ENCODE data around the gene IGFBP1. TPM values are rescaled to one million over a fixed set of nuclear protein-coding genes. Genes with fewer than 3 reads are reported as not detected.

Gene IGFBP1
- total RNA-seq, 3 donors from 2014 or later (not counting 1 experiment from before 2014, with no cell fraction given), result not detected

- 73% methylated on average over 10 of the region's 10 CpGs for WGBS (ENCODE audit: insufficient coverage)
- no peak overlapping the region for H3K27ac ChIP-seq (ENCODE audit: low read length)
- H3K4me1 Mint-ChIP-seq, result no peaks in the 10 kb centered on the region
- H3K27me3 Mint-ChIP-seq (ENCODE audit: low read depth in 2 of 2), result peaks cover 28 to 71% of the 10 kb centered on the region in 2 donors
- ATAC-seq, result no peak
- no peak overlapping the region for H3K4me3 ChIP-seq (ENCODE audit: low read length)
- peaks cover 16% of the 10 kb centered on the region for H3K27me3 ChIP-seq (ENCODE audit: control insufficient read depth, insufficient read depth, low read length)
- no peak for TF ChIP-seq CTCF (IDR thresholded peaks at IDR 0.05)
- no peaks in the 10 kb centered on the region for H3K9me3 ChIP-seq (ENCODE audit: control insufficient read depth, insufficient read depth, low read length)
- H3K27ac Mint-ChIP-seq, result no peak overlapping the region
- DNase-seq, result no peak
- no peaks in the 10 kb centered on the region for H3K4me1 ChIP-seq (ENCODE audit: control insufficient read depth, insufficient read depth, low read length)
- H3K9me3 Mint-ChIP-seq, result no peaks in the 10 kb centered on the region
- H3K36me3 Mint-ChIP-seq, result no peaks in the 10 kb centered on the region
- no peak overlapping the region for H3K4me3 Mint-ChIP-seq
- H3K36me3 ChIP-seq (ENCODE audit: control insufficient read depth, insufficient read depth, low read length), result no peaks in the 10 kb centered on the region
- intact Hi-C loops (cut with micrococcal nuclease), result no loop called here
Observed at GRCh38 chr7:45891462-45892402, 3.4 kb downstream of the IGFBP1 start.

GRCh38 chr7:45892407-45893035, 4.2 kb downstream of the IGFBP1 start:
- Mint-ChIP-seq H3K36me3 (no peaks in the 10 kb centered on the region), H3K4me1 (no peaks in the 10 kb centered on the region), H3K4me3 (no peak overlapping the region), H3K27ac (no peak overlapping the region), H3K9me3 (no peaks in the 10 kb centered on the region), H3K27me3 (ENCODE audit: low read depth in 2 of 2) (peaks cover 27 to 68% of the 10 kb centered on the region in 2 donors)
- H3K4me1 ChIP-seq (ENCODE audit: control insufficient read depth, insufficient read depth, low read length), result no peaks in the 10 kb centered on the region
- H3K4me3 ChIP-seq (ENCODE audit: low read length), result no peak overlapping the region
- H3K36me3 ChIP-seq (ENCODE audit: control insufficient read depth, insufficient read depth, low read length), result no peaks in the 10 kb centered on the region
- no peak for ATAC-seq
- no peak for TF ChIP-seq CTCF (IDR thresholded peaks at IDR 0.05)
- WGBS (ENCODE audit: insufficient coverage), result 85% methylated on average over 6 of the region's 6 CpGs
- peaks cover 12% of the 10 kb centered on the region for H3K27me3 ChIP-seq (ENCODE audit: control insufficient read depth, insufficient read depth, low read length)
- intact Hi-C loops (cut with micrococcal nuclease), result no loop called here
- no peak for DNase-seq
- H3K27ac ChIP-seq (ENCODE audit: low read length), result no peak overlapping the region
- H3K9me3 ChIP-seq (ENCODE audit: control insufficient read depth, insufficient read depth, low read length), result no peaks in the 10 kb centered on the region

GRCh38 chr7:45893374-45893995, 5.2 kb downstream of the IGFBP1 start:
- Mint-ChIP-seq H3K4me1 (no peaks in the 10 kb centered on the region), H3K27ac (no peak overlapping the region), H3K27me3 (ENCODE audit: low read depth in 2 of 2) (peaks cover 32 to 75% of the 10 kb centered on the region in 2 donors), H3K9me3 (no peaks in the 10 kb centered on the region), H3K36me3 (no peaks in the 10 kb centered on the region), H3K4me3 (no peak overlapping the region)
- no peak for DNase-seq
- WGBS (ENCODE audit: insufficient coverage), result 47% methylated on average over 2 of the region's 5 CpGs
- H3K4me3 ChIP-seq (ENCODE audit: low read length), result no peak overlapping the region
- TF ChIP-seq CTCF (IDR thresholded peaks at IDR 0.05), result no peak
- H3K9me3 ChIP-seq (ENCODE audit: control insufficient read depth, insufficient read depth, low read length), result no peaks in the 10 kb centered on the region
- peaks cover 9% of the 10 kb centered on the region for H3K27me3 ChIP-seq (ENCODE audit: control insufficient read depth, insufficient read depth, low read length)
- no peak for ATAC-seq
- H3K36me3 ChIP-seq (ENCODE audit: control insufficient read depth, insufficient read depth, low read length), result no peaks in the 10 kb centered on the region
- intact Hi-C loops (cut with micrococcal nuclease), result no loop called here
- H3K27ac ChIP-seq (ENCODE audit: low read length), result no peak overlapping the region
- H3K4me1 ChIP-seq (ENCODE audit: control insufficient read depth, insufficient read depth, low read length), result no peaks in the 10 kb centered on the region

Measured in natural killer cell (primary cell).